HepG2 (cell line): Measurements from ENCODE around the gene SNAI3. TPM values are rescaled to one million over a fixed set of nuclear protein-coding genes. Genes with fewer than 3 reads are reported as not detected.

Experiments
- CENPT ChIP-seq: sonication (generic); formaldehyde crosslinking; IDR thresholded peaks from 2 replicates; pipeline ENCODE4 v1.8.0; 2022; ENCODE audit warnings: low read depth, mild to moderate bottlenecking, moderate library complexity, missing genetic modification reagents
- GATAD1 ChIP-seq: IDR thresholded peaks from 2 replicates; pipeline ENCODE4 v1.6.1; 2016; ENCODE audit warnings: missing genetic modification reagents, missing compliant biosample characterization
- HINFP ChIP-seq: sonication (generic); formaldehyde crosslinking; IDR thresholded peaks from 2 replicates; pipeline ENCODE4 v1.4.0; 2020; ENCODE audit warnings: low read depth, mild to moderate bottlenecking, missing genetic modification reagents
- HNF1A ChIP-seq, 2 experiments: sonication (generic) in 1 of 2; formaldehyde crosslinking in 1 of 2; IDR thresholded peaks; 2 replicates each; pipeline versions ENCODE4 v1.4.0 to v1.6.1; 2016 to 2020; ENCODE audit warnings: borderline replicate concordance in 1 of 2, low read depth in 1 of 2, mild to moderate bottlenecking in 1 of 2, missing genetic modification reagents in 1 of 2
- IKZF4 ChIP-seq: sonication (generic); formaldehyde crosslinking; IDR thresholded peaks from 2 replicates; pipeline ENCODE4 v1.5.1; 2020; ENCODE audit warnings: borderline replicate concordance, mild to moderate bottlenecking, low read depth, missing genetic modification reagents; ENCODE audit errors: not compliant biosample characterization
- MAZ ChIP-seq, 2 experiments: sonication (generic) in 1 of 2; formaldehyde crosslinking in 1 of 2; IDR thresholded peaks; 2 replicates each; pipeline versions ENCODE4 v1.5.0 to v1.6.1; 2012 to 2020; ENCODE audit warnings: low read depth in 2 of 2, mild to moderate bottlenecking in 2 of 2, borderline replicate concordance in 1 of 2, improper control_type of control experiment in 1 of 2, low read length in 1 of 2, missing genetic modification reagents in 1 of 2, moderate library complexity in 1 of 2
- NCOA1 ChIP-seq: sonication (generic); formaldehyde crosslinking; IDR thresholded peaks from 2 replicates; pipeline ENCODE4 v1.9.0; 2021; ENCODE audit warnings: missing genetic modification reagents
- NFKBIZ ChIP-seq: IDR thresholded peaks from 2 replicates; pipeline ENCODE4 v1.6.1; 2018; ENCODE audit warnings: missing genetic modification reagents, missing compliant biosample characterization
- RAD21 ChIP-seq: fragments of 450-650 bp; formaldehyde crosslinking; IDR thresholded peaks from 2 replicates; pipeline ENCODE4 v1.5.0; 2020; ENCODE audit warnings: mild to moderate bottlenecking
- RFXANK ChIP-seq: IDR thresholded peaks from 2 replicates; pipeline ENCODE4 v1.6.1; 2016
- SP5 ChIP-seq: IDR thresholded peaks from 2 replicates; pipeline ENCODE4 v1.6.1; 2016; ENCODE audit warnings: low read depth, borderline replicate concordance
- ZFP1 ChIP-seq: IDR thresholded peaks from 2 replicates; pipeline ENCODE4 v1.6.1; 2016
- ZNF18 ChIP-seq: sonication (generic); formaldehyde crosslinking; IDR thresholded peaks from 2 replicates; pipeline ENCODE4 v1.8.0; 2022; ENCODE audit warnings: mild to moderate bottlenecking, missing genetic modification reagents; ENCODE audit not compliant: insufficient replicate concordance
- ZNF451 ChIP-seq: sonication (generic); formaldehyde crosslinking; IDR thresholded peaks from 2 replicates; pipeline ENCODE4 v1.5.0; 2020; ENCODE audit warnings: mild to moderate bottlenecking, missing genetic modification reagents
- ZNF468 ChIP-seq: sonication (generic); formaldehyde crosslinking; IDR thresholded peaks from 2 replicates; pipeline ENCODE4 v1.8.0; 2022; ENCODE audit warnings: mild to moderate bottlenecking, moderate library complexity, missing genetic modification reagents
- ZNF788 ChIP-seq: sonication (generic); formaldehyde crosslinking; IDR thresholded peaks from 2 replicates; pipeline ENCODE4 v1.5.0; 2020; ENCODE audit warnings: mild to moderate bottlenecking, missing genetic modification reagents, borderline replicate concordance
- ZNF792 ChIP-seq: IDR thresholded peaks from 2 replicates; pipeline ENCODE4 v1.6.1; 2016
- ZSCAN31 ChIP-seq: sonication (generic); formaldehyde crosslinking; IDR thresholded peaks from 2 replicates; pipeline ENCODE4 v1.5.0; 2020; ENCODE audit warnings: low read depth, mild to moderate bottlenecking, missing genetic modification reagents
- polyA plus RNA-seq, 8 experiments: library from polyadenylated mRNA; depleted of rRNA in 3 of 8; stranded (reverse) in 7 of 8; unstranded in 1 of 8; fragments of >200 nt; fragmentation: Illumina TruSeq in 4 of 8; extraction: Trizol in 4 of 8; gene quantifications; 2 replicates each; pipeline versions ENCODE4 v1.2.1 to v1.2.3, GENCODE V29; 2011 to 2016; ENCODE audit warnings: low read depth in 4 of 8, missing spikeins in 1 of 8, mixed read lengths in 1 of 8; ENCODE audit not compliant: insufficient read depth in 1 of 8
- total RNA-seq, 5 experiments: library from RNA; depleted of rRNA; stranded (reverse); fragments of >200 nt; fragmentation: Illumina TruSeq; extraction: Trizol; gene quantifications; 2 replicates each; pipeline ENCODE4 v1.2.3, GENCODE V29; 2016; ENCODE audit warnings: low read depth in 1 of 5

The SNAI3 gene
- total and polyA plus RNA-seq, 2 of the 13 experiments (the other 11 are each of a cell fraction or from before 2014, with no cell fraction given): 0.09 to 0.18 TPM

- TF ChIP-seq ZNF18 (CRISPR knock-in tag) (peak; percentile 77), ZSCAN31 (CRISPR knock-in tag) (peak; percentile 83), ZNF468 (CRISPR knock-in tag) (no peak; the same call in 1 of the 2 replicates), ZNF451 (0 out of 2 replicates have a peak, but pooled peaks have one; percentile 12), RAD21 (CRISPR knock-in tag) (peak; percentile 17), SP5 (CRISPR knock-in tag) (peak; percentile 29; the same call in 1 of the 2 replicates), NFKBIZ (CRISPR knock-in tag) (0 out of 2 replicates have a peak, but pooled peaks have one; percentile 30), MAZ (IDR thresholded peaks at IDR 0.05; ENCODE audit: borderline replicate concordance, low read depth, low read length) (peak; percentile 34; the same call in 1 of the 2 replicates), MAZ (CRISPR knock-in tag; IDR thresholded peaks at IDR 0.05; ENCODE audit: low read depth) (peak; percentile 61; the same call in 1 of the 2 replicates), GATAD1 (CRISPR knock-in tag) (0 out of 2 replicates have a peak, but pooled peaks have one; percentile 41), CENPT (CRISPR knock-in tag) (peak; percentile 86), HINFP (CRISPR knock-in tag) (peak; percentile 93), IKZF4 (CRISPR knock-in tag) (peak; percentile 50), ZNF792 (peak; percentile 8; the same call in 1 of the 2 replicates), ZNF788 (CRISPR knock-in tag) (peak; percentile 81), HNF1A (IDR thresholded peaks at IDR 0.05; ENCODE audit: low read depth) (no peak), HNF1A (CRISPR knock-in tag; IDR thresholded peaks at IDR 0.05; ENCODE audit: borderline replicate concordance) (0 out of 2 replicates have a peak, but pooled peaks have one; percentile 37), RFXANK (CRISPR knock-in tag) (no peak), NCOA1 (CRISPR knock-in tag) (0 out of 2 replicates have a peak, but pooled peaks have one; percentile 13), ZFP1 (CRISPR knock-in tag) (no peak)
Measured at GRCh38 chr16:88686439-88687253, at the start of gene SNAI3 (continued).
